Activated CD8-positive, alpha-beta T cell treated with anti-CD3 and anti-CD28 coated beads for 36 hours (primary cell): ENCODE results near the gene COL12A1. TPM values are rescaled to one million over a fixed set of nuclear protein-coding genes. Genes with fewer than 3 reads are reported as not detected.

Experiments
- ATAC-seq: fragments of 200-7000 bp; cut with Tn5 transposase; one replicate; pipeline ENCODE4 v1.10.0; 2021; ENCODE audit warnings: mild to moderate bottlenecking, moderate library complexity
- CTCF ChIA-PET: fragments of 350-600 bp; sonication (Branson Sonifier 250); formaldehyde crosslinking; loops from one replicate; lab custom pipeline; 2021; ENCODE audit warnings: antibody characterized with exemption; lab: Charles Lee
- POLR2A ChIA-PET: fragments of 350-600 bp; sonication (Branson Sonifier 250); formaldehyde crosslinking; loops from one replicate; lab custom pipeline; 2021; ENCODE audit warnings: antibody characterized with exemption; lab: Charles Lee
- DNase-seq: peaks from one replicate; pipeline ENCODE4 v3.0.0-alpha.2; 2020
- H3K27ac Mint-ChIP-seq: one replicate; pipeline ENCODE4 v1.8.0; 2021; ENCODE audit warnings: mild to moderate bottlenecking, mixed read lengths
- H3K27me3 Mint-ChIP-seq: one replicate; pipeline ENCODE4 v1.8.0; 2021; ENCODE audit warnings: mixed read lengths
- H3K36me3 Mint-ChIP-seq: one replicate; pipeline ENCODE4 v1.8.0; 2021; ENCODE audit warnings: low read depth, mixed read lengths
- H3K4me1 Mint-ChIP-seq: one replicate; pipeline ENCODE4 v1.8.0; 2021; ENCODE audit warnings: low read depth, mixed read lengths
- H3K4me3 Mint-ChIP-seq: one replicate; pipeline ENCODE4 v1.8.0; 2021; ENCODE audit warnings: mild to moderate bottlenecking, moderate library complexity, mixed read lengths
- H3K9me3 Mint-ChIP-seq: one replicate; pipeline ENCODE4 v1.8.0; 2021; ENCODE audit warnings: mixed read lengths
- intact Hi-C: fragments of 100-400 bp; cut with micrococcal nuclease; formaldehyde crosslinking; loops from one replicate; pipeline ENCODE4 v1.10.0; 2022
- total RNA-seq, 2 experiments: library from RNA; stranded (reverse); gene quantifications; one replicate each; pipeline ENCODE4 v1.2.3, GENCODE V29; 2021
- TF ChIP-seq, protein P1 (sequence below): fragments of 200-600 bp; IDR thresholded peaks from one replicate; pipeline ENCODE4 v1.8.0; 2022; ENCODE audit warnings: antibody characterized with exemption, mild to moderate bottlenecking

COL12A1 gene
- total RNA-seq, 2 experiments from 2014 or later, result 0.09 TPM; not detected in 1

DNA sequence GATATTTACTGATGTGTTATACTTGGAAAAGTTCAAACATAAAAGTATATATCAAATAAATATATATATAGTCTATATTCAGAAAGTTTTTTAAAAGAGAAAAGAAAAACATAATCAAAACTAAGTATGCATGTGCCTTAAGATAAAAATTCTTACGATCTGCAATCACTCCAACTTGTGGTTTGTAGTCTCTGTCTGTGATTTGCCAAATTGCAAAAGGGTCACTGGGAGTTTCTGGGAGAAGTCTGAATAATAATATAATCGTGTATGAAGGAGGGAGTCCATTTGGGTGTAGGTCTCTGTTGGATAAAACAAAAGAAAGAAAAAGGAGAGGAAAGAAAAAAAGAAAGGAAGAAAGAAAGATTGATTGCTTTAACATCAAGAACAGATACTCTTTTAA is 92.4 kb downstream of the COL12A1 start:
- DNase-seq (no peak), ATAC-seq (no peak)
- H3K27me3 Mint-ChIP-seq, result no peaks in the 10 kb centered on the region
- ChIA-PET CTCF (no interaction called here), POLR2A (no interaction called here)
- H3K4me1 Mint-ChIP-seq, result no peaks in the 10 kb centered on the region
- TF ChIP-seq, protein P1, sequence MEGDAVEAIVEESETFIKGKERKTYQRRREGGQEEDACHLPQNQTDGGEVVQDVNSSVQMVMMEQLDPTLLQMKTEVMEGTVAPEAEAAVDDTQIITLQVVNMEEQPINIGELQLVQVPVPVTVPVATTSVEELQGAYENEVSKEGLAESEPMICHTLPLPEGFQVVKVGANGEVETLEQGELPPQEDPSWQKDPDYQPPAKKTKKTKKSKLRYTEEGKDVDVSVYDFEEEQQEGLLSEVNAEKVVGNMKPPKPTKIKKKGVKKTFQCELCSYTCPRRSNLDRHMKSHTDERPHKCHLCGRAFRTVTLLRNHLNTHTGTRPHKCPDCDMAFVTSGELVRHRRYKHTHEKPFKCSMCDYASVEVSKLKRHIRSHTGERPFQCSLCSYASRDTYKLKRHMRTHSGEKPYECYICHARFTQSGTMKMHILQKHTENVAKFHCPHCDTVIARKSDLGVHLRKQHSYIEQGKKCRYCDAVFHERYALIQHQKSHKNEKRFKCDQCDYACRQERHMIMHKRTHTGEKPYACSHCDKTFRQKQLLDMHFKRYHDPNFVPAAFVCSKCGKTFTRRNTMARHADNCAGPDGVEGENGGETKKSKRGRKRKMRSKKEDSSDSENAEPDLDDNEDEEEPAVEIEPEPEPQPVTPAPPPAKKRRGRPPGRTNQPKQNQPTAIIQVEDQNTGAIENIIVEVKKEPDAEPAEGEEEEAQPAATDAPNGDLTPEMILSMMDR, result no peak
- no peaks in the 10 kb centered on the region for H3K36me3 Mint-ChIP-seq
- no peaks in the 10 kb centered on the region for H3K9me3 Mint-ChIP-seq
- intact Hi-C loops, result no loop called here
- H3K4me3 Mint-ChIP-seq, result no peak overlapping the region
- no peak overlapping the region for H3K27ac Mint-ChIP-seq

DNA sequence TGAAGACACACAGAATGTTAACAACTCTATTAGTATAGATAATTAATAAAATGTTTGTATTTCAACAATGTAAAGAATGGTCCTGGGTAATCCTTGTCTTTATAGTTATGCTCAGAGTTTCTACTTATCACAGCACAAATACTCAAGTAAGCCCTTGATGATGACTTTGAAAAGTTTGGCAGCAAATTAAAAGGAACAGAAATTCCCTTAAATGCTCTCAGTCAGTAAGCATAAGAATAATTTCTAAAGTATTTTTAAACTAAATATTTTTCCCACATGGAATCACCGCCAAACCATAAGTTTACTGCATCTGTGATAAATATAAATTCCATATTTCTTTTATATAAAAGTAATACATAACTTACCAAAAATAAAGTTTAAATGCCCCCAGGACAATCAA is 96.1 kb downstream of the COL12A1 start:
- ATAC-seq (no peak), DNase-seq (no peak)
- TF ChIP-seq, protein P1, result no peak
- POLR2A ChIA-PET, result no interaction called here
- Mint-ChIP-seq H3K27me3 (no peaks in the 10 kb centered on the region), H3K36me3 (no peaks in the 10 kb centered on the region), H3K4me1 (no peaks in the 10 kb centered on the region), H3K9me3 (no peaks in the 10 kb centered on the region), H3K27ac (no peak overlapping the region), H3K4me3 (no peak overlapping the region)
- CTCF ChIA-PET, result no interaction called here
- intact Hi-C loops, result no loop called here

DNA sequence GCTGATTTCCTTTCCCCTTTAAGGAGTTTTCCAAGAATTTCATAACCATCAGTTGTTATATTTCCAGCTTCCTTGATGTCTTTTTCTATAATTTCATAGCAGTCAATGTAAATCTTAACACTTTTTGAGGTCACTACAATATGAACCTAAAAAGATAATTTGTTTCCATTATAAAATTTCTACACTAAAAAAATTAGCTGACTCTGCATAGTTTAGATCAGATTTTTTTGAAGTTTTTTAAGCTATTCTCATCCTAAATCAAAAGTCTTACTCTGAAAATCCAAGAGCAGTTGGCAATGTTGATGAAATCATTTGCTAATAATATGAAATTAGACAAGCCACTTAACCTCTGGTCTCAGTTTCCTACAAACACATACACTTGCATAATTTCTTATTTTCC is 96.8 kb downstream of the COL12A1 start:
- intact Hi-C loops, result no loop called here
- ChIA-PET POLR2A (no interaction called here), CTCF (no interaction called here)
- Mint-ChIP-seq H3K27ac (no peak overlapping the region), H3K4me3 (no peak overlapping the region), H3K9me3 (no peaks in the 10 kb centered on the region), H3K4me1 (no peaks in the 10 kb centered on the region), H3K27me3 (no peaks in the 10 kb centered on the region), H3K36me3 (no peaks in the 10 kb centered on the region)
- no peak for DNase-seq
- no peak for ATAC-seq
- TF ChIP-seq, protein P1, result no peak

DNA sequence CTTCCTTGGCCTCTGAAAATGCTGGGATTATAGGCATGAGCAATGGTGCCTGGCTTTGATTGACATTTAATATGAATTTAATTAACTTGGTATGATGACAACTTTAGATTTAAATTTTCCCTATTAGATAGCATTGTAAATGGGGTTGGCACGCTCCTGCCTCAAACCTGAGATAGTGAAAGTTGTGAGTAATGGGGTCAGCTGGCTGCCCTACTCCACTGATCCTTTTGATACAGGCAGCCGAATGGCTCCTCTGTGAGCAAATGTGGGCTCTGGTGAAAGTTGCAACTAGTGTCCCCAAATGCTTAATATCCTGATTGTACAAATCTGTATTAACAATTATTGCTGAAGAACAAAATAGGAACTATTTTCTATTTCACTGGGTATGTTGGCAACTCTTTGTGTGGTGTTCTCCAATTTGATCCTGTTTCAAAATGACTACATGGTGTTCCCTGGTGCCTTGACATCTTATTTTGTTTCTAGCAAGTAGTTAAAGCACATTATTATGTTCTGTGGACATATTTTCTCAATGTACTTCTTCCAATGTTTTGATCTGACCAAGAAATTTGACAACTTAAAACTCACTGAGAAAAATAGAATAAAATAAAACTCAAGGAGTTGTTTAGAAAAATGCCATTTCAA is 97.4 kb downstream of the COL12A1 start:
- no peak for DNase-seq
- Mint-ChIP-seq H3K4me1 (no peaks in the 10 kb centered on the region), H3K9me3 (no peaks in the 10 kb centered on the region), H3K27me3 (no peaks in the 10 kb centered on the region), H3K36me3 (no peaks in the 10 kb centered on the region), H3K4me3 (no peak overlapping the region), H3K27ac (no peak overlapping the region)
- ATAC-seq, result no peak
- TF ChIP-seq, protein P1, result no peak
- ChIA-PET POLR2A (no interaction called here), CTCF (no interaction called here)
- intact Hi-C loops, result no loop called here

DNA sequence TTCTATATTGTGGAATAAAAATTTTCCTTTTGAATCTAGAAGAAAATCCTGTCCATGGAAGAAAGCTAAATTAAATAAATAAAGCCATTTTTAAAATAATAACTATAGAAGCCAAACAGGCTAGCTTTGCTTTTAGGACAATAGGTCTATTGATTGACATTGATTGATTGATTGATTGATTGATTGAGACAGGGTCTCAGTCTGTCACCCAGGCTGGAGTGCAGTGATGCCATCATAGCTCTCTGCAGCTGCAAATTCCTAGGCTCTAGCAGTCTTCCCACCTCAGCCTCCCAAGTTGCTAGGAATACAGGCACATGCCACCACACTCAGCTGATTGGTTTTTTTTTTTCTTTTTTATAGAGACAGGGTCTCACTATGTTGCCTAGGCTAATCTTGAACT is 97.9 kb downstream of the COL12A1 start:
- DNase-seq, result no peak
- ATAC-seq, result no peak
- CTCF ChIA-PET, result no interaction called here
- no peaks in the 10 kb centered on the region for H3K36me3 Mint-ChIP-seq
- no peak overlapping the region for H3K27ac Mint-ChIP-seq
- H3K9me3 Mint-ChIP-seq, result no peaks in the 10 kb centered on the region
- TF ChIP-seq, protein P1, result no peak
- intact Hi-C loops, result no loop called here
- no peaks in the 10 kb centered on the region for H3K27me3 Mint-ChIP-seq
- POLR2A ChIA-PET, result no interaction called here
- no peak overlapping the region for H3K4me3 Mint-ChIP-seq
- no peaks in the 10 kb centered on the region for H3K4me1 Mint-ChIP-seq
